ENCODE data around the gene POLR3GL.

- TF ChIP-seq, protein P1, sequence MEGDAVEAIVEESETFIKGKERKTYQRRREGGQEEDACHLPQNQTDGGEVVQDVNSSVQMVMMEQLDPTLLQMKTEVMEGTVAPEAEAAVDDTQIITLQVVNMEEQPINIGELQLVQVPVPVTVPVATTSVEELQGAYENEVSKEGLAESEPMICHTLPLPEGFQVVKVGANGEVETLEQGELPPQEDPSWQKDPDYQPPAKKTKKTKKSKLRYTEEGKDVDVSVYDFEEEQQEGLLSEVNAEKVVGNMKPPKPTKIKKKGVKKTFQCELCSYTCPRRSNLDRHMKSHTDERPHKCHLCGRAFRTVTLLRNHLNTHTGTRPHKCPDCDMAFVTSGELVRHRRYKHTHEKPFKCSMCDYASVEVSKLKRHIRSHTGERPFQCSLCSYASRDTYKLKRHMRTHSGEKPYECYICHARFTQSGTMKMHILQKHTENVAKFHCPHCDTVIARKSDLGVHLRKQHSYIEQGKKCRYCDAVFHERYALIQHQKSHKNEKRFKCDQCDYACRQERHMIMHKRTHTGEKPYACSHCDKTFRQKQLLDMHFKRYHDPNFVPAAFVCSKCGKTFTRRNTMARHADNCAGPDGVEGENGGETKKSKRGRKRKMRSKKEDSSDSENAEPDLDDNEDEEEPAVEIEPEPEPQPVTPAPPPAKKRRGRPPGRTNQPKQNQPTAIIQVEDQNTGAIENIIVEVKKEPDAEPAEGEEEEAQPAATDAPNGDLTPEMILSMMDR (IDR thresholded peaks at IDR 0.05; ENCODE audit: insufficient read depth, low read length): no peak
- TF ChIP-seq POLR2AphosphoS5 (IDR thresholded peaks at IDR 0.05; ENCODE audit: low read depth) (peak; percentile 69; the same call in 1 of the 2 replicates), GABPA (IDR thresholded peaks at IDR 0.05; ENCODE audit: low read depth) (no peak), SPI1 (IDR thresholded peaks at IDR 0.05; ENCODE audit: borderline replicate concordance, low read depth) (no peak), REST (IDR thresholded peaks at IDR 0.05; ENCODE audit: insufficient replicate concordance, low read depth) (no peak)
Observed at GRCh38 chr1:145957443-145958319, 6.8 kb upstream of the POLR3GL start, which contains the start of gene LIX1L.

Data from HL-60 (cell line).